ENCODE results near the gene KRT10.

Gene KRT10

DNA sequence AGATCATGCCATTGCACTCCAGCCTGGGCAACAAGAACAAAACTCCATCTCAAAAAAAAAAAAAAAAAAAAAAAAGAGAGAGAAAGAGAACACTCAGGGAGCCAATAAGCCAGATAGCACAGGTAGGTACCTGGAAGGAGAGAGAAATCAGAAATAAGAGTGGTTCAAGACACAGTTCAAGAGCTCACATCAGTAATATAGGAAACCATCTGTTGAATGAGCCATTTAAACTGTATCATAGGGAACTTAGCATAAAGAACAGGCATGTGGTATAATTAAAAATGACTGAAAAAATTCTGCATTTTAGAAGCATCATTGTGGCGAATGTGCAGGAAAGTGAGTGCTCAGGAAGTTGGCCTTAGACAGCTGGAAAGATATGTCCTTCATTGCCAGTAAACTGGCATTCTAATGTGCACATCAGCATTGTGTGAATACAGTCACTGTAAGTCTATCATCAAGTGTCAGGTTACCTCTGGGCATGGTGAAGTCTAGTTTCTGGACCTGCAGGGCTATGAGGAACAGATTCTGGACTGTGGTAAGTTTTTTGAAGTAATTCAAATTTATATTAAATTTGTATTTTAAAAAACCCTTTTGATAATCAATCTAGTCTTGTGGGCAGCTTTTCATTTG, 24.2 kb upstream of the KRT10 start:
- Mint-ChIP-seq H3K4me3 (no peak overlapping the region), H3K27me3 (peaks cover 17% of the 10 kb centered on the region), H3K36me3 (no peaks in the 10 kb centered on the region), H3K9me3 (no peaks in the 10 kb centered on the region), H3K27ac (no peak overlapping the region), H3K4me1 (no peaks in the 10 kb centered on the region)

DNA sequence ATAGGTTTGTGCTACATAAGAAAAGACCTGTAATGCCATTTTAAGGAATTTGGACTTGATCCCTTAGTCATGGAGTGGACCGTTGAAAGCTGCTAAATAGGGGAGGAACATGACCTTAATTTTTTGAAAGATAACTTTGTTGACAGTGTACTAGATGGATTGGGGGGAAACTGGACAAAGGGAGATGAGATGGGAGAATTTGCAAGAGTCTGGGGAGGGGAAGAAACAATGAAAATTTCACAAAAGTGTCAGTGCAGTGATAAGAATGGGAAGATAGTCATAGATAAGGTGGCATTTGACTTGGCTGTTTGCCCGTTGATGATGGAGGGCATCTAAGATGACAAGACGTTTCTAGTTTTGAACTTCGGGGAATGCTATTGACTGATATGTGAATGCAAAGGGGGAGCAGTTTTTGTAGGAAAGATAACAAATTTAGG, 22.3 kb upstream of the KRT10 start:
- Mint-ChIP-seq H3K36me3 (peaks cover 2% of the 10 kb centered on the region), H3K4me1 (no peaks in the 10 kb centered on the region), H3K27ac (no peak overlapping the region), H3K4me3 (no peak overlapping the region), H3K9me3 (no peaks in the 10 kb centered on the region), H3K27me3 (peaks cover 18% of the 10 kb centered on the region)

DNA sequence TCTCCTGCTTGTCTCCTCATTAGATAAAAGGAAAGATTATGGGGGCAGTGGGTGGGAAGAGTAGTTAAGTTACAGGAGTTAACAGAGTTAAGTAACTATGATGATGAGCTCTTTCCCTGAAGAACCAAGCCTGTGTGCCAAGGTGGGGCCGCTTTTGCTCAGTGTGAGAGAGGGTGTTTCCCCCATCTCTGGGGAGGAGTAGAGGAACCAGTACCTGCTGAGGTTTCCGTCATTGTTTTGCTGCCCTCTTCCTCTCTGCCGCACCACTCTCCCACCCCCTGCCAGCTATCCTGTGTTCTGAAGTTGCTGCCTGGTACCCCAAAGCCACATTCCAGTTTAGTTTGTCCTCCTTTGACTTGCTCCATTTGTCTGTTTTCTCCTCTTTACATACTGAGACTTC, 20.8 kb upstream of the KRT10 start:
- Mint-ChIP-seq H3K27ac (no peak overlapping the region), H3K9me3 (no peaks in the 10 kb centered on the region), H3K4me3 (no peak overlapping the region), H3K4me1 (no peaks in the 10 kb centered on the region), H3K36me3 (peaks cover 2% of the 10 kb centered on the region), H3K27me3 (peaks cover 18% of the 10 kb centered on the region)

DNA sequence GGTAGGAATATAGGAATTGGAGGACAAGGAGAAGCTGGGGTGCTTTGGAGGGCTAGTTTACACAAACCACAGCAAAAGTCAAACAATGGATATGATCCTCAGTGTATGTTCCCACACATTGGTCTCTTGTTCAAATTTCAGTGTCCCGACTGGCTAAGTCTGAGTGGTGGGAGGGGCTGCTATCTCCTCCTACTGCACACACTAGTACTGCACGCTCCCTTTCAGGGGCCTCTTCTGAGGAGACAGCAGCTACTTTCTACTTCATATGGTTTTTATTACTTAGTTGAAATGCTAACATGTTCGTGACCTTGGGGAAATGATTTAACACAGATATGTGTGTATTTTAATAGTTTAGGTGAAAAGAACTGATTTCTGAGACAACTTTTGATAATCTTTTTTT, 18.8 kb upstream of the KRT10 start:
- peaks cover 2% of the 10 kb centered on the region for H3K36me3 Mint-ChIP-seq
- H3K27ac Mint-ChIP-seq = no peak overlapping the region
- H3K4me3 Mint-ChIP-seq = no peak overlapping the region
- H3K9me3 Mint-ChIP-seq = no peaks in the 10 kb centered on the region
- H3K27me3 Mint-ChIP-seq = peaks cover 18% of the 10 kb centered on the region
- no peaks in the 10 kb centered on the region for H3K4me1 Mint-ChIP-seq

DNA sequence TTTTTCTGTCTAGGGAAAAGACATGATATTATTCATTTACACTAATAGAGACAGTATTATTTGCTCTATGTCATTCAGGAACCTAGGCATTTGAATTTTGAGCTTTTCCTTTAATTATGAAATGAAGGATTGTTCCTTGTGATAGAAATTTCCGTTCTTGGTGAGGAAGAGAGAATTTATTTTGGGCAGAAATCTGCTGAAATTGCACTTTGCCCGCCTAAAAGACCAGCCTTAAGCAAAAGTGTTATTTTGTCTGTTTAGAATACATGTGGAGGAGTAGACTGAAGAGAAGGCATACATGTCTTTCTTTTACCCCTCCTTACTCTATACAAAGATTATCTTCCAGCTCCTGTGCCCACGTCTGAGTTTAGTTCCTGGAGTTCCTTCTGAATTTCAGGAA, 16.8 kb upstream of the KRT10 start:
- Mint-ChIP-seq H3K27ac (no peak overlapping the region), H3K4me3 (no peak overlapping the region), H3K4me1 (no peaks in the 10 kb centered on the region), H3K9me3 (no peaks in the 10 kb centered on the region), H3K36me3 (peaks cover 7% of the 10 kb centered on the region), H3K27me3 (peaks cover 9% of the 10 kb centered on the region)

DNA sequence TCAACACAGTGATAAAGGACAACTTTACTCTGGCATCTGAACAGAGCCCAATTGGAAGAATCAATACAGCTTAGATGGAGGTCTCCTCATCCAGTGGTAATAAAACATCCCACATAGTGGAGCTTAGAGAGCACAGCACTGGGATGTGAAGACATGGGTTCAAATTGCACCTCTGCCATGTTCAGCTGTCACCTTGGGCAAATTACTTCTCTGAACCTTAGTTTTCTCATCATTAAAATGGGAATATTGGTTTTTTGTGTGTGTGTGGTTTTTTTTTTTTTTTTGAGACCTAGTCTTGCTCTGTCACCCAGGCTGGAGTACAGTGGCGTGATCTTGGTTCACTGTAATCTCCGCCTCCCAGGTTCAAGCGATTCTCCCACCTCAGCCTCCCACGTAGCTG, 13.6 kb upstream of the KRT10 start:
- H3K4me3 Mint-ChIP-seq = no peak overlapping the region
- no peaks in the 10 kb centered on the region for H3K4me1 Mint-ChIP-seq
- no peaks in the 10 kb centered on the region for H3K9me3 Mint-ChIP-seq
- H3K27me3 Mint-ChIP-seq = no peaks in the 10 kb centered on the region
- H3K36me3 Mint-ChIP-seq = peaks cover 6% of the 10 kb centered on the region
- H3K27ac Mint-ChIP-seq = no peak overlapping the region

DNA sequence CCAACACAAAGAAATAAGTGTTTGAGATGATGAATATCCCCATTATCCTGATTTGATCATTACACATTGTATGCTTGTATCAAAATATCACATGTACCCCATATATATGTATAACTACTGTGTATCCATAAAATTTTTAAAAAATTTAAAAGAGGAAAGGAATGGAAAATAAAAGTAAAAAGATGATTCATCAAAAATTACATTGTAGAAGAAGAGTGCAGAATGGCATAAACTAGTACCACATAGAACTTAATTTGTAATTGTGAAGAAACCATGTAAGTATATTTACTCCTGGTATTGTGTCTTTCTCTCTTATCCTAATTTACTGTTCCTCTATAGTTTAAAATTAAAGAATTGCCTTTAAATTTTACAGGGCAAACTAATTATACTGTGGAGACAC, 11.5 kb upstream of the KRT10 start:
- Mint-ChIP-seq H3K4me3 (no peak overlapping the region), H3K27me3 (no peaks in the 10 kb centered on the region), H3K4me1 (no peaks in the 10 kb centered on the region), H3K9me3 (no peaks in the 10 kb centered on the region), H3K27ac (no peak overlapping the region), H3K36me3 (peaks cover 12% of the 10 kb centered on the region)

DNA sequence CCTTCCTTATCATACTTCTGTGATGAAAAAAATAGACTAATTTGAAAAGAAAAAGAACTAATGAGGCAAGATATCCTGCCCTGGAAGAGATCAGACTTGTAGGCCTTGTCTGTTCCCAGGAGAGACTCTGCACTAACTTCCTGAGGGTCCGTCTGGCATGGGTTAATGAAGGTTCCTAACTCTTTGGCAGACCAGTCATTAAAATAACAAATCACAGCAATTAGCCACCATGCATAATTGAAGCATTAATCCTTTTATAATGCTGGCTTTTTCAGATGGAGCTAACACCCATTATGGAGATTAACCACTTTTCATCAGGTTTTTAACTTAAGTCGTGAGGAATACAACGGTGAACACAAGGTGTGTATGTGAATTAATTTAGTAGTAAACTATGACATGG, 10.4 kb upstream of the KRT10 start:
- no peak overlapping the region for H3K27ac Mint-ChIP-seq
- H3K4me1 Mint-ChIP-seq = peaks cover 2% of the 10 kb centered on the region
- H3K9me3 Mint-ChIP-seq = no peaks in the 10 kb centered on the region
- H3K4me3 Mint-ChIP-seq = no peak overlapping the region
- no peaks in the 10 kb centered on the region for H3K27me3 Mint-ChIP-seq
- peaks cover 14% of the 10 kb centered on the region for H3K36me3 Mint-ChIP-seq

DNA sequence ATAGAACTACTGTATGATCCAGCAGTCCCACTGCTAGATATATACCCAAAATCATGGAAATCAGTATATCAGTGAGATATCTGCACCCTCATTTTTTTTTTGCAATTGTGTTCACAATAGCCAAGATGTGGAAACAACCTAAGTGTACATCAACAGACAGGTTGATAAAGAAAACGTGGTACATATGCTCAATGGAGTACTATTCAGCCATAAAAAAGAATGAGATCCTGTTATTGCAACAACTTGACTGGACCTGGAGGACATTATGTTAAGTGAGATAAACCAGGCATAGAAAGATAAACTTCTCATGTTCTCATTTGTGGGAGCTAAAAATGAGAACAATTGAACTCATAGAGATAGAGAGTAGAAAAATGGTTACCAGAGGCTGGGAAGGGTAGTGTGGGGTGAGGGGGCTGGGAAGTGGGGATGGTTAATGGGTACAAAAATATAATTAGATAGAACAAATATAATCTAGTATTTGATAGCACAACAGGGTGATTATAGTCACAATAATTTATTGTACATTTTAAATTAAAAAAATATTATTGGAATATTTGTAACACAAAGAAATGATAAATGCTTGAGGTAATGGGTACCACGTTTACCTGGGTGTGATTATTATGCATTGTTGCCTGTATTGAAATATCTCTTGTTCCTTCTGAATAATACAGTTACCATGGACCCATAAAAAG, 7.8 kb upstream of the KRT10 start:
- H3K4me1 Mint-ChIP-seq = peaks cover 6% of the 10 kb centered on the region
- no peaks in the 10 kb centered on the region for H3K27me3 Mint-ChIP-seq
- no peak overlapping the region for H3K27ac Mint-ChIP-seq
- H3K4me3 Mint-ChIP-seq = no peak overlapping the region
- no peaks in the 10 kb centered on the region for H3K9me3 Mint-ChIP-seq
- H3K36me3 Mint-ChIP-seq = peaks cover 15% of the 10 kb centered on the region

DNA sequence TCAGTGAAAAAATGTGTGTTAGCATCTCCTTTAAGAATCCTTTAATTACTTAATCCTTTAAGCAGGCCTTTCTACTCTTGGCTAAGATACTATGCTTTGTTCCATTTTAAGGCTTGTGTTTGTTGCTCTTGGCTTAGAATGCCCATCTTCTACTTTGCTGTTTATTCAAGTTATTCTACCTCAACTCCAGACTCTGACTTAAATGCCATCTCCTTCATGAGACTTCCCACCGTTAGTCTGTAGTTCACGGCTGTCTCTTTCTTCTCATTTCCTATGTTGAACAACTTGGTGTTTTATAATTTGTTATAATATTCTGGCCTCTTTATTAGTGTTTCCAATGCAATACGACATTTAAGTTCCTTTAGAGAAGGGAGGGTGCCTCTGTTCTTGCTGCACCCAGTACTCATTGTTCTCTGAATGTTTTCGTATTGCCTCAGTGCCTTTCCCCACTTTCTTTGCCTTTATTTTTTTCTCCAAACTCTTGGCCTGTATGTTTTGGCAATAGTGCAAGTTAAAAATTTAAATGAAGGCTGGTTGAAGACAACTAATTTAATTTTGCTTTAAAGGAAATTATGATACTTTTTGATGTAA, 6.1 kb upstream of the KRT10 start:
- H3K27ac Mint-ChIP-seq = no peak overlapping the region
- peaks cover 7% of the 10 kb centered on the region for H3K4me1 Mint-ChIP-seq
- no peaks in the 10 kb centered on the region for H3K9me3 Mint-ChIP-seq
- peaks cover 12% of the 10 kb centered on the region for H3K36me3 Mint-ChIP-seq
- peaks cover under 1% of the 10 kb centered on the region for H3K27me3 Mint-ChIP-seq
- H3K4me3 Mint-ChIP-seq = no peak overlapping the region

DNA sequence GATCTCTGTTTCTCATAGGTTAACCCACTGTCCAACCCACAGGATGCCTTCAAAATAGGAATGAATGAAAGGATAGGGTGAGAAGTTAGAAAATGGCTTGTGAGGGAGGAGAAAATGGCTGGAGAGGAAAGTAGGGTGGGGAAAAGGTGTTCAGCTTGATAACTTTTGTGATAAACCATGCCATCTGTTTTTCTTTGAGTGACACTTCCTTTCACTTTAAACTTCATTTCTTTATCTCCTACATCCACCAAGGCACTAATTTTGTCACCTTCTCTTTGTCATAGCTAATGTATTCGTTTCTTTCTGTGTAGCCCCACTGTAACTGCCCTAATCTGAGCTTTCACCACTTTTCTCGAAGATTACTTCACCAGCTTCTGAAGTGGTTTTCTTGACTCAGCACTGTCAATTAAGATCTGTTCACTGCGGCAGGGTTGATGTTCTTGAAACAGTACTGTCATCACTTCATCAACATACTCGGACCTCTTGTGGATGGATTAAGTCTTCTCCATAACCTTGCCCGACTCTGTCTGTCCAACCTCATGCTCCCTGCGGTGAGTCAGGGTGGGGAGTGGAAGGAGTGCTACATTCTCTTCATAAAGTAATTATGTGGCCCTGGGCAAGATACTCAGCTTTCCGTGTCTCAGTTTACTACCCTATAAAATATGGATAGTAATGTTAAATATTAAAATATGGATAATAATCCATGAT, 5.5 kb upstream of the KRT10 start:
- no peaks in the 10 kb centered on the region for H3K9me3 Mint-ChIP-seq
- peaks cover 9% of the 10 kb centered on the region for H3K4me1 Mint-ChIP-seq
- peaks cover 1% of the 10 kb centered on the region for H3K27me3 Mint-ChIP-seq
- H3K4me3 Mint-ChIP-seq = no peak overlapping the region
- no peak overlapping the region for H3K27ac Mint-ChIP-seq
- H3K36me3 Mint-ChIP-seq = peaks cover 13% of the 10 kb centered on the region

DNA sequence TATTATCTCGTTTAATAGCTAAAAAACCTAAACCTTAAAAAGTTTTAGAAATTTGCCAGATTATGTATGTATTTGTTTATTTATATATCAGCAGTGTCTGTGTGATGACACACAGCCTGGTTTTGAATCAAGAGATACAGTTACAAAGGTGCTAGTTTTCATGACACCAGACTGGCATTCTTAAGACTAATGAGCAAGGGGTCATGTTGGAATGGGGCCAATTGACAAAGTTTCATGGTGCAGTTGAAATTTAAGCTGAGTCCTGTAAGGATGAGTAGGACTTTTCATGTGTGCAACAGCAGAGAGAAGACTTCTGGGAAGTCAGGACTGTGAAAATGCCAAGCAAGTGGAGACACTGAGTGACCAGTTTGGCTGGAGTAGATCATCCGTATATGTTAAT, 3.2 kb upstream of the KRT10 start:
- Mint-ChIP-seq H3K27me3 (peaks cover 1% of the 10 kb centered on the region), H3K27ac (no peak overlapping the region)

DNA sequence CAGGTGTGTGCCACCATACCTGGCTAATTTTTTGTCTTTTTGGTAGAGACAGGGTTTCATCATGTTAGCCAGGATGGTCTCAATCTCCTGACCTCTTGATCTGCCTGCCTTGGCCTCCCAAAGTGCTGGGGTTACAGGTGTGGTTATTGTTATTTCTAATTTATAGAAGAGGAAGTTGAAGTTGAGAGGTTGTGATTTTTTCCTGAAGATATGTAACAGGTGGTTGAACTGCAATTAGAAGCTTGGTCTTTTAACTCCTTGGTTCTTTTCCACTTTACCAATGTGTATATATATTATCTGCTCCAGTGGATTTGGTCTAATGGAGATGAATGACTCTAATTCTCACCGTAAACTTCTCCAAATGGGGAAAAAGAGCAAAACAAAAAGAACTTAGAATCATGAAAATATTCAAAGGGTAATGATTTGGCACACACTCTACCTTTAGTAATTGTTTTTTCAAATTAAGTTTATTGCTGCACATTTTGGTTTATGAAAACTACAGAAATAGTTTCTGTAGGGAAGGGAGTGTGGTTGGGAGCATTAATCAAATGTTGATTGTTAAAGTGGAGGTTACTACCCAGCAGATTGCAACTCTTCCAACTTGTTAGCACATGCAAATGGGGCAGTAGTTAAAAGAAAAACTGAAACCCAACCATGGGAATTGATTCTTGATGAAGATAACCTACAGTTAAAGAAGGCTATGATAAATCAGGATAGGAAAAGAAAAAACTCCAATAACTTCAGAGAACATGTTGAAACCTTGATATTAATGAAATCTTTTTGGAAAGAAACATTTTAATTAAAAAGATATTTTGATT, 1.8 kb upstream of the KRT10 start:
- Mint-ChIP-seq H3K36me3 (peaks cover 11% of the 10 kb centered on the region), H3K4me1 (peaks cover 20% of the 10 kb centered on the region), H3K27ac (no peak overlapping the region), H3K4me3 (no peak overlapping the region), H3K9me3 (peaks cover 8% of the 10 kb centered on the region), H3K27me3 (peaks cover 1% of the 10 kb centered on the region)

More for the DNA sequence above, 3.2 kb upstream of the KRT10 start:
- H3K4me3 Mint-ChIP-seq = no peak overlapping the region
- peaks cover 15% of the 10 kb centered on the region for H3K36me3 Mint-ChIP-seq
- no peaks in the 10 kb centered on the region for H3K9me3 Mint-ChIP-seq
- H3K4me1 Mint-ChIP-seq = peaks cover 9% of the 10 kb centered on the region

DNA sequence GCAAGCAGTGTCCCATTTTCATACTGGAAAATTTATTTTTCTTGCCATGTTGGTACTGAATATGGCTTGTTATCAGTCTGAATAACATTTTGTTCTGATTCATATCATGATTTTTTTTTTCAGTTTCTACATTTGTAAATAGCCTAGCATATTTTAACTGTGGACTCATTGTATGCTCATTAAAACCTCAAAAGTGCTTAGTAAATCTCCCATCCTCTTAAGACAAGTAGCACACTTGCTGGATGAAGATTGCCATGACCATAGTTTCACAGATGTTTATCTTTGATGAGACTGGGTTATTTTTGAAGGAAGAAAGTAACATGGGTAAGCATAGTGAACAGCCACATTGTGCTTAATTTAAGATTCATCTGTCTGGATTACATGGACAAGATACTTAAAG, 878 bp downstream of the KRT10 start:
- peaks cover 8% of the 10 kb centered on the region for H3K9me3 Mint-ChIP-seq
- H3K4me1 Mint-ChIP-seq = peaks cover 29% of the 10 kb centered on the region
- H3K27me3 Mint-ChIP-seq = peaks cover 1% of the 10 kb centered on the region
- H3K4me3 Mint-ChIP-seq = no peak overlapping the region
- H3K36me3 Mint-ChIP-seq = peaks cover 24% of the 10 kb centered on the region
- no peak overlapping the region for H3K27ac Mint-ChIP-seq

DNA sequence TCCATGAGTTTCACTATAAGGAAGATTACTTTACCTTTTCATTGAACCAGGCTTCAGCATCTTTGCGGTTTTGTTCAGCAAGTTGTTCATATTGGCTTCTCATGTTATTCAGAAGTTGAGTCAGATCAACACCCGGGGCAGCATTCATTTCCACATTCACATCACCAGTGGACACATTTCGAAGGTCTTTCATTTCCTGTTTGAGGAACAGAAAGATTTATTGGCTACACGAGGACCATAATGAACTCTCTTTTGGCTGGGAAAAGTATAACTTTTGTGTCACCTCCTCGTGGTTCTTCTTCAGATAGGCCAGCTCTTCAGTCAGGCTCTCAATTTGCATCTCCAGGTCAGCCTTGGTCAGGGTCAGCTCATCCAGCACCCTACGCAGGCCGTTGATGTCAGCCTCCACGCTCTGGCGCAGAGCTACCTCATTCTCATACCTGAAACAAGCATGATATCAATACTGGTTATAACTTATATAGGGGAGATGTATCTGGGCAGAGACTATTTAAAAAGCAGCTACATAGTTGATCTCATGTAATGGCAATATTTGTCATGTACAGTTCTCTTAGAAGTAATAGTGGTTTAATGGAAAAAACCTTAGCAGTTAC, 2.1 kb downstream of the KRT10 start:
- Mint-ChIP-seq H3K27ac (no peak overlapping the region), H3K27me3 (peaks cover 1% of the 10 kb centered on the region), H3K9me3 (peaks cover 8% of the 10 kb centered on the region), H3K4me1 (peaks cover 29% of the 10 kb centered on the region), H3K4me3 (peak overlapping the region; percentile 82), H3K36me3 (peaks cover 24% of the 10 kb centered on the region)

All from activated naive CD4-positive, alpha-beta T cell treated with anti-CD3 and anti-CD28 coated beads, Interleukin-2, amount 50 U/mL, for 24 hours (primary cell).